Spleen (tissue), 11 donors: ENCODE results near the gene NDUFA3. TPM values are rescaled to one million over a fixed set of nuclear protein-coding genes. Genes with fewer than 3 reads are reported as not detected.
A peak's percentile ranks its signal among the peaks of the same experiment; 100 is the strongest.

Experiments
- DNase-seq: peaks from one replicate; pipeline ENCODE4 v3.0.0-alpha.2; 2020
- H3K27ac ChIP-seq, 8 donors: fragments of 200-600 bp; sonication (generic) in 7 of 8; 1 replicate in 4 of 8; 2 replicates in 4 of 8; pipeline versions ENCODE4 v1.5.0 to v1.8.0; 2016 to 2021; ENCODE audit warnings: inconsistent platforms in 4 of 8, mild to moderate bottlenecking in 4 of 8, moderate library complexity in 1 of 8
- H3K27me3 ChIP-seq, 7 donors: fragments of 200-600 bp; sonication (generic) in 6 of 7; replicated peaks in 1 of 7; 1 replicate in 4 of 7; 2 replicates in 3 of 7; pipeline versions ENCODE4 v1.5.0 to v1.8.0; 2016 to 2021; ENCODE audit warnings: inconsistent platforms in 3 of 7, mild to moderate bottlenecking in 1 of 7
- H3K36me3 ChIP-seq, 6 donors: fragments of 200-600 bp; sonication (generic) in 5 of 6; 1 replicate in 4 of 6; 2 replicates in 2 of 6; pipeline versions ENCODE4 v1.5.0 to v1.8.0; 2016 to 2021; ENCODE audit warnings: inconsistent platforms in 2 of 6
- H3K4me1 ChIP-seq, 6 donors: fragments of 200-600 bp; sonication (generic) in 5 of 6; 1 replicate in 3 of 6; 2 replicates in 3 of 6; pipeline versions ENCODE4 v1.5.0 to v1.8.0; 2016 to 2021; ENCODE audit warnings: inconsistent platforms in 3 of 6
- H3K4me3 ChIP-seq, 8 donors: fragments of 200-600 bp; sonication (generic) in 7 of 8; 1 replicate in 4 of 8; 2 replicates in 4 of 8; pipeline versions ENCODE4 v1.5.0 to v1.8.0; 2016 to 2021; ENCODE audit warnings: inconsistent platforms in 4 of 8, mild to moderate bottlenecking in 4 of 8, moderate library complexity in 2 of 8
- H3K9me3 ChIP-seq, 8 donors: fragments of 200-600 bp; sonication (generic) in 7 of 8; 1 replicate in 4 of 8; 2 replicates in 4 of 8; pipeline versions ENCODE4 v1.5.0 to v1.8.0; 2016 to 2021; ENCODE audit warnings: inconsistent platforms in 4 of 8
- CTCF ChIP-seq, 11 experiments: fragments of 200-600 bp in 7 of 11; fragments of 450-650 bp in 4 of 11; sonication (generic) in 4 of 11; IDR thresholded peaks in 8 of 11; conservative IDR thresholded peaks in 3 of 11; 1 replicate in 7 of 11; 2 replicates in 4 of 11; pipeline versions ENCODE4 v1.4.0 to v1.8.0; 2016 to 2021; ENCODE audit warnings: antibody characterized with exemption in 11 of 11, inconsistent platforms in 4 of 11, mild to moderate bottlenecking in 1 of 11
- POLR2A ChIP-seq, 3 donors: fragments of 450-650 bp; IDR thresholded peaks; one replicate each; pipeline ENCODE4 v1.5.1; 2017; ENCODE audit warnings: antibody characterized with exemption in 3 of 3, mild to moderate bottlenecking in 1 of 3
- POLR2AphosphoS5 ChIP-seq, 3 donors: sonication (generic); formaldehyde crosslinking; IDR thresholded peaks; one replicate each; pipeline ENCODE4 v1.5.1; 2017; ENCODE audit warnings: antibody characterized with exemption in 3 of 3
- WGBS, 5 donors: extraction: QIAGEN DNeasy Blood & Tissue Kit in 3 of 5; methylation state at CpG; one replicate each; pipeline versions ENCODE4 v1.1.5 to v1.1.7; 2013 to 2018; 5-methylcytosine and 5-hydroxymethylcytosine counted together
- intact Hi-C: fragments of 100-400 bp; cut with DNase I; formaldehyde crosslinking; loops from one replicate; pipeline ENCODE4 v1.15.0; 2023; ENCODE audit warnings: low total_unique reads
- polyA plus RNA-seq, 3 donors: library from polyadenylated mRNA; stranded (reverse); fragments of 200-250 nt; gene quantifications; one replicate each; pipeline ENCODE4 v1.2.1, GENCODE V29; 2013
- total RNA-seq, 7 donors: library from RNA; depleted of rRNA in 3 of 7; stranded (reverse); fragments of >200 nt in 3 of 7; fragmentation: NEBNext Ultra II Directional in 4 of 7; extraction: Animal tissue kit (Norgen Biotek cat#: 25700) in 4 of 7; gene quantifications; one replicate each; pipeline versions ENCODE4 v1.1.0 to v1.2.1, GENCODE V29; 2016 to 2021
- donor health status: healthy with polysubstance abuse.
- donor health status: DM: no; HTN: no; CAD: no; lungs with moderate emphysema.
- donor health status: DM: no; HTN: no; CAD: no.
- donor health status: Bipolar disorder and iron deficiency.
- donor health status: healthy.
- donor health status: DM: no; HTN: no; CAD: no.
- donor health status: DM: yes; HTN: yes; CAD: no.

NDUFA3 gene
- total and polyA plus RNA-seq, 10 donors, result 14.5 to 197 (median 83.8) TPM

GRCh38 chr19:54136864-54137698 lies 34.4 kb downstream of the NDUFA3 start:
- TF ChIP-seq POLR2A (IDR thresholded peaks at IDR 0.05), result peak; percentile 44 to 73 (median 61)
- peak in 2 of 3 donors; percentile 88 to 89 for TF ChIP-seq POLR2AphosphoS5 (IDR thresholded peaks at IDR 0.05)
- TF ChIP-seq CTCF (IDR thresholded peaks at IDR 0.05 in 8 of 11, conservative IDR thresholded peaks at IDR 0.05 in 3 of 11), result peak in 2 of 11 experiments; percentile 12 to 14
- peak overlapping the region; percentile 73 to 97 (median 92) for H3K4me3 ChIP-seq
- peaks cover 0 to 47% (median 11%) of the 10 kb centered on the region in 6 donors for H3K36me3 ChIP-seq
- no peaks in the 10 kb centered on the region for H3K9me3 ChIP-seq
- intact Hi-C loops, result no loop called here
- H3K27me3 ChIP-seq, result no peaks in the 10 kb centered on the region
- 0 to 1% (median 0%) methylated on average over 30 to 46 of the region's 46 CpGs for WGBS, 5 donors
- DNase-seq, result peak; percentile 99
- H3K4me1 ChIP-seq, result peaks cover 24 to 55% (median 50%) of the 10 kb centered on the region in 6 donors
- peak overlapping the region; percentile 86 to 98 (median 96) for H3K27ac ChIP-seq

- Histone ChIP-seq H3K27ac (peak within 1 kb of the TSS; percentile 86 to 98 (median 96)), H3K27me3 (no peaks in the 10 kb centered on the region), H3K4me3 (peak within 1 kb of the TSS; percentile 73 to 97 (median 92)), H3K4me1 (peaks cover 24 to 56% (median 50%) of the 10 kb centered on the region in 6 donors), H3K9me3 (no peaks in the 10 kb centered on the region), H3K36me3 (peaks cover 0 to 47% (median 13%) of the 10 kb centered on the region in 6 donors)
- TF ChIP-seq POLR2A (IDR thresholded peaks at IDR 0.05), result peak in 1 of 3 donors; percentile 81
- peak; percentile 94 to 96 (median 95) for TF ChIP-seq POLR2AphosphoS5 (IDR thresholded peaks at IDR 0.05)
- TF ChIP-seq CTCF (IDR thresholded peaks at IDR 0.05 in 8 of 11, conservative IDR thresholded peaks at IDR 0.05 in 3 of 11), result peak in 1 of 11 experiments; percentile 32
- DNase-seq, result peak; percentile 89
- intact Hi-C loops, result no loop called here
- 0 to 1% (median 1%) methylated on average over 19 to 103 of the region's 103 CpGs for WGBS, 5 donors
Measured at GRCh38 chr19:54137699-54138488, 35.2 kb downstream of the NDUFA3 start, which contains the start of gene CNOT3. Gene CNOT3, plus strand, starts transcription at chr19:54137762. Its CDS starts 5,217 bp downstream, at chr19:54142979.

- Histone ChIP-seq H3K27ac (peak overlapping the region; percentile 86 to 98 (median 96)), H3K4me1 (peaks cover 24 to 56% (median 50%) of the 10 kb centered on the region in 6 donors), H3K4me3 (peak overlapping the region; percentile 73 to 97 (median 92)), H3K9me3 (no peaks in the 10 kb centered on the region), H3K27me3 (no peaks in the 10 kb centered on the region), H3K36me3 (peaks cover under 1 to 49% (median 20%) of the 10 kb centered on the region in 6 donors)
- no peak for TF ChIP-seq POLR2A (IDR thresholded peaks at IDR 0.05)
- TF ChIP-seq POLR2AphosphoS5 (IDR thresholded peaks at IDR 0.05), result no peak
- TF ChIP-seq CTCF (IDR thresholded peaks at IDR 0.05 in 8 of 11, conservative IDR thresholded peaks at IDR 0.05 in 3 of 11), result no peak
- DNase-seq, result peak; percentile 82
- intact Hi-C loops, result no loop called here
- 26 to 51% (median 39%) methylated on average over 19 to 31 of the region's 31 CpGs for WGBS, 5 donors
Measured at GRCh38 chr19:54138489-54139256, 36.0 kb downstream of the NDUFA3 start.
